Neural crest cell (in vitro differentiated cells): Measurements from ENCODE around the gene SLC5A11. TPM values are rescaled to one million over a fixed set of nuclear protein-coding genes. Genes with fewer than 3 reads are reported as not detected.
"Not testable (repeated sequence)": the region's sequence is repeated elsewhere in the genome, so short reads cannot be mapped to it uniquely, and the experiment has no call there.

ENCODE experiments used
- DNase-seq: peaks from one replicate; pipeline ENCODE4 v3.0.0; 2021; ENCODE audit warnings: low read depth, mixed read lengths, low spot score
- H3K27ac Mint-ChIP-seq: one replicate; pipeline ENCODE4 v1.8.0; 2021; ENCODE audit warnings: mild to moderate bottlenecking, mixed read lengths; ENCODE audit not compliant: unreplicated experiment
- H3K27me3 Mint-ChIP-seq: 2 replicates; pipeline ENCODE4 v1.8.0; 2021; ENCODE audit warnings: low read depth, mild to moderate bottlenecking, mixed read lengths
- H3K36me3 Mint-ChIP-seq: 2 replicates; pipeline ENCODE4 v1.8.0; 2021; ENCODE audit warnings: low read depth, mild to moderate bottlenecking, mixed read lengths
- H3K4me1 Mint-ChIP-seq: 2 replicates; pipeline ENCODE4 v1.8.0; 2021; ENCODE audit warnings: mixed read lengths
- H3K4me3 Mint-ChIP-seq: one replicate; pipeline ENCODE4 v1.8.0; 2021; ENCODE audit warnings: mild to moderate bottlenecking, mixed read lengths
- H3K9me3 Mint-ChIP-seq: 2 replicates; pipeline ENCODE4 v1.8.0; 2021; ENCODE audit warnings: mixed read lengths
- total RNA-seq: library from RNA; stranded (reverse); gene quantifications from 2 replicates; pipeline ENCODE4 v1.2.1, GENCODE V29; 2021
- TF ChIP-seq, protein P1 (sequence below): fragments of 200-600 bp; sonication (generic); conservative IDR thresholded peaks from 2 replicates; pipeline ENCODE4 v1.5.0; 2021; ENCODE audit warnings: antibody characterized with exemption, mild to moderate bottlenecking

The SLC5A11 gene
- total RNA-seq, 1 donor from 2014 or later, result not detected

DNA sequence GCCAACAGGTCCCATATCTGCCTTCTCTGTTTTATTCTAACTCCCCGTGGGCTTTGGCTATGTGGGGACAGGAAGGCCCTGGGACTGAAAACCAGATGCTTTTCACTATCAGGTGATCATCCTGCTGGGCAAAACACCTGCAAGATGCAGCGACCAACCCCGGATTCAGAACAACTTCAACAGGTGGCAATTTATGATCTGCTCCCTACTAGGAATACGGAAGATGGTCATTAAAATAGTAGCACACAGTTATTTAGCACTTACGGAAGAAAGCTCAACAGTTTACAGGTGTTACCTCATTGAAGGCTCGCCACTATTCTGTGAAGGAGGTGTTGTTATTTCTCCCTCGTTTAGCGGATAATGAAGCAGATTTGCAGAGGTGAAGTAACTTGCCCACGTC lies 7.8 kb upstream of the SLC5A11 start:
- Mint-ChIP-seq H3K27me3 (no peaks in the 10 kb centered on the region), H3K27ac (peak overlapping the region; percentile 13), H3K9me3 (no peaks in the 10 kb centered on the region), H3K4me3 (no peak overlapping the region), H3K36me3 (no peaks in the 10 kb centered on the region), H3K4me1 (peaks cover 10% of the 10 kb centered on the region)
- DNase-seq, result no peak
- TF ChIP-seq, protein P1, sequence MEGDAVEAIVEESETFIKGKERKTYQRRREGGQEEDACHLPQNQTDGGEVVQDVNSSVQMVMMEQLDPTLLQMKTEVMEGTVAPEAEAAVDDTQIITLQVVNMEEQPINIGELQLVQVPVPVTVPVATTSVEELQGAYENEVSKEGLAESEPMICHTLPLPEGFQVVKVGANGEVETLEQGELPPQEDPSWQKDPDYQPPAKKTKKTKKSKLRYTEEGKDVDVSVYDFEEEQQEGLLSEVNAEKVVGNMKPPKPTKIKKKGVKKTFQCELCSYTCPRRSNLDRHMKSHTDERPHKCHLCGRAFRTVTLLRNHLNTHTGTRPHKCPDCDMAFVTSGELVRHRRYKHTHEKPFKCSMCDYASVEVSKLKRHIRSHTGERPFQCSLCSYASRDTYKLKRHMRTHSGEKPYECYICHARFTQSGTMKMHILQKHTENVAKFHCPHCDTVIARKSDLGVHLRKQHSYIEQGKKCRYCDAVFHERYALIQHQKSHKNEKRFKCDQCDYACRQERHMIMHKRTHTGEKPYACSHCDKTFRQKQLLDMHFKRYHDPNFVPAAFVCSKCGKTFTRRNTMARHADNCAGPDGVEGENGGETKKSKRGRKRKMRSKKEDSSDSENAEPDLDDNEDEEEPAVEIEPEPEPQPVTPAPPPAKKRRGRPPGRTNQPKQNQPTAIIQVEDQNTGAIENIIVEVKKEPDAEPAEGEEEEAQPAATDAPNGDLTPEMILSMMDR, result no peak

DNA sequence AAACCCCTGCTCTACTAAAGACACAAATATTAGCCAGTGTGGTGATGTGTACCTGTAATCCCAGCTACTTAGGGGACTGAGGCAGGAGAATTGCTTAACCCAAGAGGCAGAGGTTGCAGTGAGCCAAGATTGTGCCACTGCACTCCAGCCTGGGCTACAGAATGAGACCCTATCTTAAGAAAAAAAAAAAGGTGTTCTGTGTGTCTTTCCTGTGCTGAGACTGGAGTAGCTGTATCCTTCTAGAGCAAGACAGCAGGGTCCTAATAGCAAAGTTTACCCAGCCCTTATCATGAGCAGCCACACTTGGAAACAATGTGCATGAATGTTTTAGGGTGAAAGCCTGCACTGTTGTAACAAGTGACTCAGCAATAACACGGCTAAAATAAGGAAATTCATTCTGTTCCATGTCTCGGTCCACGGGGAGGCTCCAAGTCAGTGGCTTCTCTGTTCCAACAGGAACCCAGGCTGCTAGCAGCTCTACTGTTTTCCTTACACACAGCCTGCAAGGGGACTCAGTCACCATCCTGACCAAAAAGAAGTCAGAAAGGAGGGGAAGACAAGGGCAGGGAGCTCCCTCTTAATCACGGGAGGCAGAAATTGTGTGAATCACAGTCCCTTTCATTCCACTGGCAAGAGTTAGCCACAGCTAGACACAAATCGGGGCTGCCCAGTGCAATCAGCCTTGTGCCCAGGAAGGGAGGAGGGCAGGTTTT lies 7.1 kb upstream of the SLC5A11 start:
- H3K27me3 Mint-ChIP-seq, result no peaks in the 10 kb centered on the region
- TF ChIP-seq, protein P1, result no peak
- H3K36me3 Mint-ChIP-seq, result no peaks in the 10 kb centered on the region
- no peaks in the 10 kb centered on the region for H3K9me3 Mint-ChIP-seq
- peak overlapping the region; percentile 21 for H3K27ac Mint-ChIP-seq
- no peak for DNase-seq
- peaks cover 10% of the 10 kb centered on the region for H3K4me1 Mint-ChIP-seq
- H3K4me3 Mint-ChIP-seq, result no peak overlapping the region

- Mint-ChIP-seq H3K4me1 (peaks cover 8% of the 10 kb centered on the region), H3K4me3 (no peak overlapping the region), H3K36me3 (no peaks in the 10 kb centered on the region), H3K27ac (no peak overlapping the region), H3K9me3 (no peaks in the 10 kb centered on the region), H3K27me3 (no peaks in the 10 kb centered on the region)
- TF ChIP-seq, protein P1, result no peak
- DNase-seq, result no peak
Measured at GRCh38 chr16:24839347-24839972, 6.3 kb upstream of the SLC5A11 start.

- Mint-ChIP-seq H3K4me1 (peaks cover 5% of the 10 kb centered on the region), H3K27me3 (no peaks in the 10 kb centered on the region), H3K27ac (no peak overlapping the region), H3K36me3 (no peaks in the 10 kb centered on the region), H3K9me3 (no peaks in the 10 kb centered on the region), H3K4me3 (no peak overlapping the region)
- DNase-seq, result no peak
- TF ChIP-seq, protein P1, result no peak
Measured at GRCh38 chr16:24841291-24841690, 4.5 kb upstream of the SLC5A11 start.

GRCh38 chr16:24844101-24845030 lies 1.4 kb upstream of the SLC5A11 start:
- DNase-seq, result no peak
- no peak overlapping the region for H3K27ac Mint-ChIP-seq
- TF ChIP-seq, protein P1, result no peak
- H3K4me1 Mint-ChIP-seq, result no peaks in the 10 kb centered on the region
- no peaks in the 10 kb centered on the region for H3K9me3 Mint-ChIP-seq
- H3K27me3 Mint-ChIP-seq, result peaks cover 5% of the 10 kb centered on the region
- H3K36me3 Mint-ChIP-seq, result no peaks in the 10 kb centered on the region
- no peak overlapping the region for H3K4me3 Mint-ChIP-seq

DNA sequence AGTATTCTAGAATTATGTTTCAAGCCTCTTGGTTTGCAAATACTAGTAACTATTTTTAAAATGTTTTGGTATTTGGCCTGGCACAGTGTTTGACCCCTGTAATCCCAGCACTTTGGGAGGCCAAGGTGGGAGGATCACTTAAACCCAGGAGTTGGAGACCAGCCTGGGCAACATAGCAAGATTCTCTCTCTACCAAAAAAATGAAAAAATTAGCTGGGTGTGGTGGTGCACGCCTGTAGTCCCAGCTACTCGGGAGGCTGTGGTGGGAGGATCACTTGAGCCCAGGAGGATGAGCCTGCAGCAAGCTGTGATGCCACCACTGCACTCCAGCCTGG lies 765 bp upstream of the SLC5A11 start:
- DNase-seq, H3K27me3 Mint-ChIP-seq, H3K4me3 Mint-ChIP-seq, H3K36me3 Mint-ChIP-seq, H3K9me3 Mint-ChIP-seq, H3K27ac Mint-ChIP-seq, H3K4me1 Mint-ChIP-seq: not testable (repeated sequence)
